Activated CD8-positive, alpha-beta memory T cell treated with anti-CD3 and anti-CD28 coated beads, Interleukin-2, amount 50 U/mL, for 24 hours (primary cell): Measurements from ENCODE around the gene MS4A10.
"Not testable (repeated sequence)": the region's sequence is repeated elsewhere in the genome, so short reads cannot be mapped to it uniquely, and the experiment has no call there.

Experiments
- DNase-seq: peaks from one replicate; pipeline ENCODE4 v3.0.0-alpha.2; 2020; ENCODE audit errors: extremely low read depth

MS4A10 gene

DNA sequence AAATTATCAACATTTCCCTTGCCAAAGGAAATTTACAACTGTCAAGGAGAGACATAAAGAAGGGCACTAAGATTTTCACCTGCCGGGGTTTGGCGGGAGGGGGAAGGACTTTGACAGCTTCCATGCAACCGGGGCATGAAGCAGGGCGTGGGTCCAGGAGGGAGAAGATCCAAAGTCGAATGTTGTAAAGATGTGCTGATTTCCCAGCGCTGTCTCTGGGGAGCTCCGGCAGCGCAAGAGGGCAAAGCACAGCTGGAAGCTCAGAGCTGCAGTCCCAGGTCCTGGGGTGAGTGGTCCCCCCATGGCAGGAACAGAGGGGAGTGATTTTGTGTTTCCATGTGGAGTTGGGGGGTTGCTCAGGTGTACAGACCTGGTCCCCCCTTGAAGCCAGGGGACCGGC is at the start of gene MS4A10:
MS4A10 (plus strand) TSS at position 198 of the 400 bp plus-strand sequence. CDS start 5,003 bp downstream, outside the sequence.
- no peak for DNase-seq

DNA sequence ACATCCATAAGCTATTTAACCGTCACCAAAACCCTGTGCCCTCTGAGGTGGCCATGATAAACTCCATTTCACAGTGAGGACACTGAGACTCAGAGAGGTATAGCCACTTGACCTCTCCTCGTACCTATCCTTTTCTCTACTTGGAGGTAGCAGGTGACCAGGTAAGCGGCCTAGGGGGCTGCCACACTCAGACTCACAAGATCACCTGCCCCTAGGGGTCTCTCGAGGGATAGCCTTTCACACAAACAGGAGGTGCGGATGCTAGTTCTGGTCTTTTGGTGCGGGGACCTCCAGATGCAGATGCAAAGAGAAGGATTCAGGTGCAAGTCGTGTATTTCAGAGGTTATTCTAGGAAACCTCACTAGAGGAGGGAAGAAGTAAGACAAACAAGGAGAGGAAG is 46.0 kb upstream of the MS4A10 start:
- no peak for DNase-seq

DNA sequence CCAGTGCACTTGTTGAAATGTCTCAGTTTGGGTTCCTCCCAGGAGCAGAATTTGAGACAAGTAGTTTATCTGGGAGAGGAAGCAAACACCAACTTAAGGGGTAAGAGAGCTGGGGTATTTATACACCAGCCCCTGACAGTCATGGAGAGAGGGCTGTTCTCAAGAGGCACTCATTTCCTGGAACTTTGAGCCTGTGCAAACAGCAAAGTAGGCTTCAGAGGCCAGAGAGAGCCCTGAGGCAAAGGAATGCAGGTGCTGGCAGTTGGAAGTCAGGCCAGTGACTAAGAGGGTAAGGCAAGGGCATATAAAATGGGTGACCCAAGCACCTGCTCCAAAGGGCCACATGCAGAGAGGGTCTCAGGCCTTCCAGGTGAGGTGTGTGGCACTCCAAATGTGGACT is 44.6 kb upstream of the MS4A10 start:
- no peak for DNase-seq

DNA sequence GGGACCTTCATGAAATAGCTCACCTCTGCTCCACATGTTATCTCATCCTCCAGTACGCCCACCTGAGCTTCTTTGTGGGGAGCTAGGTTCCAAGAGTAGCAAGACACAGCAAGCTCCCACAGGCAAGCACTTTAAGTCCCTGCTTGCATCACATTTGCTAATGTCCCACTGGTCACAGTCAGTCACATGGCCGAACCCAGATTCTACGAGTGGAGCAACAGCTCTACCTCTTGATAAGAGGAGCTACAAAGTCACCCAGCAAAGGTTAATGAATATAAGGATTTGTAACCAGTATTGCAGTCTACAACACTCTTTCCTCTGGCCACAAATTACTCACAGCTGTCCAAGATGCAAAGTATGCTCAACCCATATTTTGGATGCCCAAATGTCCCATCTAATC is 43.7 kb upstream of the MS4A10 start:
- DNase-seq: no peak

DNA sequence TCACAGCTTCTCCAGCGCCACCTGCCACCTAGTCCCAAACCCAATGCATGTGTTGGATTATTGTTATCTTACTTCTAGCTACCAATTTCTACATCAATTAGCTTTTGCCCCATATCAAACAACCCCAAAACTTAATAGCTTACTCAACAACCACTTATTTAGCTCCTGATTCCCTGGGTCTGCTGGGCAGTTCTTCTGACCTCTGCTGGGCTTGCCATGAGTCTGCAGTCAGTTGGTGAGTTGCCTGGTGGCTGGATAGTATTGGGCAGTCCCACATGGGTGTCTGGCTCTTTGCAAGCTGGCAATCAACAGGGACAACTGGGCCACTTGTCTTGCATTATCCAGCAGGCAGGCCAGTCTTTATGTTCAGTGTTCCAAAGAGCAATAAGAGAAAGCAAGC is 42.1 kb upstream of the MS4A10 start:
- no peak for DNase-seq

DNA sequence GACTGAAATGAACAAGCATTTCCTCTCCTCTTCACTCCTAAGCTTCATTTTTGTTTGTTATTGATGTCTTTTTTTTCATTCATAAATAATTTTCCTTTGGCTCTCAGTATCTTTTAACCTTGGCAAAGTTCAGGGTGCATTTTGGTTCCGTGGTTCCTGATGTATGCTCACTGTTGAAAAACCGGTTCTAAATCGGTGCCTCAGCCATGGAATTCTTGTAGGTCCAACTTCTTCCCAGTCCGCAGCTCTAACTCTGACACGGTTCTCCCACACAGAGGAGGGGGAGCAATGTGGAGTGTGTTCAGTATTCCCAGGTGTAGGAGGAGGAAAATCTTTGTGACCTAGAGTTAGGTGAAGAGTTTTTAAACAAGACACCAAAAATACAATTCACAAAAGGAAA is 41.0 kb upstream of the MS4A10 start:
- no peak for DNase-seq

DNA sequence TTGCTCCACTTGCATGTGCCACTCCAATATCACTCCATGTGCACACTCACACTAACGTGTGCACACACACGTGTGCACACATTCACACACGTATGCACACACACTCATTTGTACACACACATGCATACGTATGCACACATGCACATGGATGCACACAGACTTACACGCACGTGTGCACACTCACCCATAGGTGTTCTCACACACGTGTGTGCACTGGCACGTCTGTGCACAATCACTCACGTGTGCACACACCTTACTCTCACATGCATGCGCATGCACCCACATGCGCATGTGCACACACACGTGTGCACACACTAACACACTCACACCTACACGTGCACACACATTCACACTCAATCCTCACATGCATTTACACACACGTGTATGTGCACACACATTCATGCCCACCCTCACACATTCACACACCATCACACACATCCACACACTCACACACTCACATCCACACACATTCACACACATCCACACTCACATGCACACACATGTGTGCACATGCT is 37.7 kb upstream of the MS4A10 start:
- DNase-seq: no peak

DNA sequence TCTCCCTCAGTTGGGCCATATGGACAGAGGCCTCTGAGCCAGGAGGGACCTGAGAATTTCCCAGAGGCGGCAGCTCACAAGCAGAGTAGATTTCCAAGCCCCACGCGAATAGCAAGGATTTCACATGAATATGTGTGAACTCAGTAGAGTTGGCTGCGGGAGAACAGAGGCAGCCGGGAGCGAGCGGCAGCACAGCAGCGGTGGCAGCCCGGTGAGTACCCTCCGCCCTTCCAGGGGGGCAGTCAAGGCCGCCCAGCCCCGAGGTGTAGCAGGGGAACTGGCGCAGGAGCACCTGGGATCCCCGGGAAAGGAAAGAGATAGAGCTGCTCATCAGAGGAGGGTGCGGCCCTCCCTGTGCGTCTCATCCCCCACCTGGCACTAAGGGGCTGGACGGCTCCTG is 36.9 kb upstream of the MS4A10 start:
- DNase-seq: no peak

DNA sequence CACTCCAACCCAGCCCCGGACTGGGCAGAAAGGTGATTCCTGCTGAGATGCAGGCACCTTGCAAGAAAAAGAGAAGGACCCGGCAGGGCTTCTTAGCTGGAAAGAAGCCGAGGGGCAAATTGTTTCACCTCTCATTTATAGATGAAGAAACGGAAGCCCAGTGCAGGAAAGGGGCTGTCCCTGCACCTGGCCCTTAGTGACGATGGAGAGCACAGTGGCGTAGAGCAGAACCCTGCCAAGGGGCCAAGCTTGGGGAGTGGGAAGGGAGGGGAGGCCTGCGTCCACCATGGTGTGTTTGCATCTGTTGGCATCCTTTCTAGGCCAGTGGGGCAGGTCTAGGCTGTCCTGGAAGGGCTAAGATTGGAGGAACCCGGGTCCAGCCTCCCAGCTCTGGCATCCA is 36.3 kb upstream of the MS4A10 start:
- DNase-seq: no peak

DNA sequence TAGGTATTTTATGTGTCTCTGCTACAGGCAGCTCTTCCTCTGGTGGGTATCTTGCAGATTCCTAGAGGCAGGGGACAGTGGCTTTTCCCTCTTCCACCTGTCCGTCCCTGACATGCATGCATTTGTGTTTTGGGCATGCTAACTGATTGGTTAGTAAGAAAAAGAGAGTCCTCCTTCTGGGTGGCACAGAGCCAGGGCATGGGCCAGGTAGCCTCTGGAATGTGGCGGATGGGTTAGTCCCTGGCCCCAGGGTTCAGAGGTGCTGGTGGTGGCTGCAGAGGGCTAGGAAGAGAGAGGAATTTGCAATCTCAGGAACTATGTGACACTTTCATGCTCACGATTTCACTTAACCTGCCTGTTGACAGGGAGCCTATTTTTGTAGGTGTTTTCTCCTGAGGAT is 34.2 kb upstream of the MS4A10 start:
- no peak for DNase-seq

DNA sequence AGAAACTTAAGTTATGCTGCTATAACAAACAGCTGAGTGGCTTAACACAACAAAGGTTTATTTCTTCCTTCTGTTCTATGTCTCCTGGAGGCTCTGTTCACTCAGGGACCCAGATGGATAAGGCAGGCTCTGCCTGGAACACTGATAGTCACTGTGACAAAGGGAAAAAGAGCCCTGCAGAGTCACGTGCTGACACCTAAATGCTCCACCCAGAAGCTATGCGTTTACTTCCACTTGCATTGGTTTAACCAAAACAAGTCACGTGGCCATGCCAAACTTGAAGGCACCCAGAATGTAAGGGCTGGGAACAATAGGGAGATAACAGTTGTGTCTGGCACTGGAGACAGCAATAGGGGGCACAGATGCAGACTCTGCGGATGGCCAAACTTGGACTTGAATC is 31.8 kb upstream of the MS4A10 start:
- DNase-seq: no peak

DNA sequence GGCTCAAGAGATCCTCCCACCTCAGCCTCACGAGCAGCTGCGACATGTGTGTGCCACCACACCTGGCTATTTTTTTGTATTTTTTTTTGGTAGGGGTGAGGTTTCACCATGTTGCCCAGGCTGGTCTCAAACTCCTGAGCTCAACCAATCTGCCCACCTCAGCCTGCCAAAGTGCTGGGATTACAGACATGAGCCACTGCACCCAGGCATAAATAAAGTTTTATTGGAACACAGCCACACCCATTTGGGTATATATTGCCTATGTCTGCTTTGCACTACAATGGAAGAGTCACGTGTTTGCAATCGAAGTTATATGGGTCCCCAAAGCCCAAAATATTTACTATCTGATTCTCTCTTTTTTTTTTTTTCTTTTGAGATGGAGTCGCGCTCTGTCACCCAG is 30.2 kb upstream of the MS4A10 start:
- DNase-seq: no peak

DNA sequence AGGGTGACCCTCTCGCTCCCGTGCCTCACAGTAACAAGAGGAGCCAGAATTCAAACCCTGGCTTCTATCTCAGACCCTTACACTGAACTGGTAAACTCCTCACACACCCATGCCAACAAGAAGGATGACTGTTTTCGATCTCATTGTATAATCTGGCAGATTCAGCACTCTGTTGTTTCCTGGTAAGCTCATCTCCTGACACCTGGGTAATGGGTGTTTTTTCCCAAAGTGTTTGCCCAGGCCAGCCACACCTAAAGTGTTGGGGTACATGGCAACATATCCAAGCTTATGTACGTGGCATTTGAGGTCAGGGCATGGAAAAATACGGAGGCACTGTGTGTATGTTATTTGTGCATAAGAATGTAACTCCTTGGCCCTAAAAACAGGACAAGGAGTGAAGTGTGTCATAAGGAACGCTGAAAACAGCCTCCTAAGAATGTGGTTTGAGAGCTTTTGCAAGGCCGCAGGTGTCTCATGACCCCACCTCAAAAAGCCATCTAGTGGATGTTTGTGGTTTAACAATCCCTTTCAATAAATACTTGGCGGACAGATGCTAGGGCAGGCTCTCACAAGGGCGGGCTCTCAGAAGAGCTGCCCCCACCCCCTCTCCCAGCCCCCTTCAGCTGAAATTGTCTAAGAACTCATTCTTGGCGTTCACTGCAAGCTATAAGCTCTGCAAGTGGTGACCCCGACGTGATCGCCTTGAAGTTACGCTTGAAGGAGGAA is 28.7 kb upstream of the MS4A10 start, which contains the start of gene MS4A15:
MS4A15 (plus strand) TSS at position 561 of the 726 bp plus-strand sequence. CDS start 6,867 bp downstream, outside the sequence.
- DNase-seq: no peak

DNA sequence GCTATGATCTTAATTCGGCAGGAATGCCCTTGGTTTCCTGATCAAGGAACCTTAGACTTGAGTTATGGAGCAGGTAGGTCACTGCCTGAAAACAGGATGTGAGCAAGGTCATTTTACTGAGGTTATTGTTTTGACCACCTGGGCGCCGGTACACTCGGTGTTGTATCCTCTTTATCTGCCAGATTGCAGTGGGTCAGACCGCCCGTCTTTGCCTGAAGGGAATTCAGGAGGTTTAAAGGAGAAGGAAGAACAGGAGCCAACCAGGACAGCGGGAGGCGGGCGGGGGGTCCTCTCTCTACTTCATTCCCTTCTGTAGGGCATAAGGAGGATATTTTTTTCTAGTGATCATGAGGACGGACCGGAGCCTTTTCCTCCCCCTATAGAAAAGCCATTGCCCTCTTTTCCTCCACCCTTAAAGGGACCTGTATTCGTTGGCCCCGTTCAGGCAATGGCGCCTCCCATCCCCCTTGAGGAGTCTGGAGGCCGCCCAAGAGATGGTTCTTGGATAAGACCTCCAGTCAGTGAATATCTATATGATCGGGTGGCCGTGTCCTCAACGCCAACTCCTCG is 27.8 kb upstream of the MS4A10 start:
- DNase-seq: no peak

DNA sequence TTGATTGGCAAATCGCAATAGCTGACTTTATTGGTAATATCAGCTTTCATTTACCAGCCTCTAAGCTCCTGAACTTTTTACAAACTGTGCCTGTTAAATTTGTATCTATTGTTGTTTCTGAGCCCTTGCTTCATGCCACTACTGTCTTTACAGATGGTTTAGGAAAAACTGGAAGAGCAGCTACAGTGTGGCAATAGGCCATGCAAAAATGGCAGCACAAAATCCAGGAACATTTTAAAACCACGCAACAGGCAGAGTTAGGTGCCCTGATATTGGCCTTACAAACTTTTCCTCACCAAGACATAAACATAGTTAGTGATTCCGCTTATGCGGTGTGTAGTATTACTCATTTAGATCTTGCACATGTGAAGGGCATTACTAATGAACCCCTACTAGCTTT is 26.5 kb upstream of the MS4A10 start:
- not testable (repeated sequence) for DNase-seq

DNA sequence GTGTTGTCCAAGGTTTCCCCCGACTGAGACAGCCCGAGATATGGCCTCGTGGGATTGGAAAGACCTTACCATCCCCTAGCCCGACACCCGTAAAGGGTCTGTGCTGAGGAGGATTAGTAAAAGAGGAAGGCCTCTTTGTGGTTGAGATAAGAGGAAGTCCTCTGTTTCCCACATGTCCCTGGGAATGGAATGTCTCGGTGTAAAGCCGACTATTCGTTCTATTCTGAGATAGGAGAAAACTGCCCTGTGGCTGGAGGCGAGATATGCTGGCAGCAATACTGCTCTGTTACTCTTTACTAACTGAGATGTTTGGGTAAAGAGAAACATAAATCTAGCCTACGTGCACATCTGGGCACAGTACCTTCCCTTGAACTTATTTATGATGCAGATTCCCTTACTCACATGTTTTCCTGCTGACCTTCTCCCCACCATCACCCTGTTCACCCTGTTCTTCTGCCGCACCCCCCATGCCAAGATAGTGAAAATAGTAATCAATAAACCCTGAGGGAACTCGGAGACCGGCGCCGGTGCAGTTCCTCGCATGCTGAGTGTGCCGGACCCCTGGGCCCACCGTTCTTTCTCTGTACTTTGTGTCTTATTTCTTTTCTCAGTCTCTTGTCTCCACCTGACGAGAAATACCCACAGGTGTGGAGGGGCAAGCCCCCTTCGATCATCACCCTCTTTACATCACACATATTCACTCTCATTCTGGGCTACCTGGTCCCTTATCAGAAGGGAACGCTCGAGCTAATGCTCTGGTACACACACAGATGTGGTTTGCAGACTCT is 25.5 kb upstream of the MS4A10 start:
- not testable (repeated sequence) for DNase-seq

DNA sequence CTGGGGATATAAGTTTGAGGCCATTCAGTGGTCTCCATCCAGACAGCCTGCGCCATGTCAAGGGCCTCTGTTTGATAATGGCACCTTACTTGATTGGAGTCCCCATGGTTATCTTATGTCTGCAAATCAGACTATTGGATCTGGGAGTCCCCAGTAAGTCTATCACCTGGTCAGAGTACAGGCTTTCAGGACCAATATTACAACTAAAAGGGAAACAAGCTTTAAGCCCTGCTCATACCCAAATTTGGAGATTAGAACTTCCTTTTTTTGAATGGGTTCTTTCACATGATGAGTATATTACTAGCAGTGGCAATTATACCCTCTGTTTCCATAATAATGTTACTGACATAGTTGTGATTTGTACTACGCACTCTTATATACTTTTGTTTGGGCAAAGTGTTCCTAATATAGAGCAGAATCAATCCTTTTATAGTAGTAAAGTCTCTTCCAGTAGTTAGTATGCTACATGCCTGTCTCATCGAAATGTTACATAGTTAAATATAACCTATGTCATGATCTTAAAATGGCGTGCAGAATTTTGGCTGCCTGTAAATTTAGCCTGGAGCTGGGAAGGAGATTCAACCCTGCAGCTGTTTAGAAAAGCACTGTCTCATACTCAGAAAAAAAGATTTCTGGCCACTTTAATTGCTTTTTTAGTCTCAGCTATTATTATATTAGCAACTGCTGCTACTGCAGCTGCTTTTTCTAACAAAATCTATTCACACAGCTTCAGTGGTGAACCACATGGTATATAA is 23.5 kb upstream of the MS4A10 start:
- no peak for DNase-seq

DNA sequence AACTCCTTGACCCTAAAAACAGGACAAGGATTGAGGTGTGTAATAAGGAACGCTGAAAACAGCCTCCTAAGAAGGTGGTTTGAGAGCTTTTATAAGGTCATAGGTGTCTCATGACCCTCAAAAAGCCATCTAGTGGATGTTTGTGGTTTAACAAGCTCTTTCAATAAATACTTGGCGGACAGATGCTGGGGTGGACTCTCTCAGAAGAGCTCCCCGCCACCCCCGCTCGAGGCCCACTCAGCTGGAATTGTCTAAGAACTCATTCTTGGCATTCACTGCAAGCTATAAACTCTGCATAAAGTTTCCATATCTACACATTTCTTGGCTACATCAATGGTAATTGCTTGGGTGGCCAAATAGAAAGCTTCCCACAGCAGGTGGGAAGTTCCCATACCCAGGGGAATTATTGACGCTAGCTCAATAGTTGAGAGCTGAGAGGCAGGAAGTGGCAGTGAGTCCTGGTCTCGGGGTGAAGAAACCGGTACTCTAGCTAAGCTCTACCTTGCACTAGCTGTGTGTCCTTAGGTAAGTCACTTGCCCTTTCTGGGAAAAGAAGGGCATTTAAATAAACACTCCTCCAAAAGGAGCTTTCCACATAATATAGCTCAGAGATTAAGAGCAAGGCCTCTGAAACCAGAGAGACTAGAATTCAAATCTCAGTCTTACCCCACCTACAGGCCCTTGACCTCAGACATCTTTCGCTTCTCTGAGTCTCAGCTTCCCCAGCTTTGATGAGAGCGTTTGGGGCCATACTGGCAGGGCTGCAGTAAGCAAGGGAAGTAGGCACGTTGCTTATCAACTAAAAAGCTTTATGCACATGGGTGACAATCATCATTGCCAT is 22.1 kb upstream of the MS4A10 start:
- DNase-seq: no peak

DNA sequence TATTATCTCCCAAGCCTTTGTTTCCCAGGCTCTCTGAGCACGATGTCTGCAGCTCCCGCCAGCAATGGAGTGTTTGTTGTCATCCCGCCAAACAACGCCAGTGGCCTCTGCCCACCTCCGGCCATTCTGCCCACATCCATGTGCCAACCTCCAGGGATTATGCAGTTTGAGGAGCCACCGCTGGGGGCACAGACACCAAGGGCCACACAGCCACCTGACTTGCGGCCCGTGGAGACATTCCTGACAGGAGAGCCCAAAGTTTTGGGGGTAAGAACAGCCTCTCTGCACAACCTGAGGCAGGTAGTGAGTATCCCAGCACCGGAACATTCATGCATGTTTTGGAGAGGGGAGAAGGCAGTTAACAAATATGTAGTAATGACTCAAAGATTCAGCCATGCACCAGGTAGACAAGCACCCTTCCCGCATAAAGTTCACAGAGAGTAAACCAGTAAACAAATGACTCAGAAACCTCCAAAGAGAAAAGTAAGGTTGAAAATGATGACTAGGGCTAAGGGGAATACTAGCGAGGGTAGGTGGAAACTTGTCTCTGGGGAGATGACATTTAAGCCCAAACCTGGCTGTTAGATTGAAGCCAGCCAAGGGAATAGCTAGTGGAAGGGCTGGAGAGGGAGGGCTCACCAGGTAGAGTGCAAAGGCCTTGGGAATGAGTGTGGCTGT is 21.3 kb upstream of the MS4A10 start:
- no peak for DNase-seq

DNA sequence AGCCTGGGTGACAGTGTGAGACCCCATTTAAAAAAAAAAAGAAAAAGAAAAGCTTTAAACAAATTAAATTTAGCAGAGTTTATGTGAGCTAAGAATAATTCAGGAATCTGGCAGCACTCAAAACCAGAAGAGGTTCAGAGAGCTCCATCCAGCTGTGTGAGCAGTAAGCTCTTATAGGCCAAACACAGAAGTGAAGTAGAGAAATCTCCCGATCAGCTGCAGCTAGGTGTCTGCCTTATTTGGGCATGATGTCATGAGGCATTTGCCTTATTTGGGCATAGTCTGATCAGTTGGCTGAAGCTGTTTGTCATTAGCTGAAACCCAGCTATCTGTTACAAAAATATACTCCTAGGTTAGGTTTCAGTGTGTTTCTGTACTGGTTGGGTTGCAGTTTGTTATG is 20.3 kb upstream of the MS4A10 start:
- no peak for DNase-seq
